Natural killer cell (primary cell): ENCODE results near the gene SMO. TPM values are rescaled to one million over a fixed set of nuclear protein-coding genes. Genes with fewer than 3 reads are reported as not detected.
"Not testable (repeated sequence)": the region's sequence is repeated elsewhere in the genome, so short reads cannot be mapped to it uniquely, and the experiment has no call there.

Source experiments
- ATAC-seq, 3 donors: fragments of 150-1000 bp in 2 of 3; fragments of 200-7000 bp in 1 of 3; cut with Tn5 transposase; 1 replicate in 1 of 3; 2 replicates in 2 of 3; pipeline ENCODE4 v1.10.0; 2021; ENCODE audit warnings: mild to moderate bottlenecking in 2 of 3, moderate library complexity in 2 of 3
- DNase-seq, 2 donors: peaks; one replicate each; pipeline versions ENCODE4 v3.0.0 to v3.0.0-alpha.2; 2013 to 2021; ENCODE audit warnings: mixed read lengths in 1 of 2
- H3K27ac ChIP-seq: one replicate; pipeline ENCODE4 v1.5.1; 2013; ENCODE audit warnings: mild to moderate bottlenecking, low read length
- H3K27me3 ChIP-seq: one replicate; pipeline ENCODE4 v1.6.1; 2013; ENCODE audit warnings: low read length; ENCODE audit not compliant: control insufficient read depth, insufficient read depth
- H3K36me3 ChIP-seq: one replicate; pipeline ENCODE4 v1.6.1; 2013; ENCODE audit warnings: low read length; ENCODE audit not compliant: control insufficient read depth, insufficient read depth
- H3K4me1 ChIP-seq: one replicate; pipeline ENCODE4 v1.6.1; 2013; ENCODE audit warnings: low read length; ENCODE audit not compliant: control insufficient read depth, insufficient read depth
- H3K4me3 ChIP-seq: one replicate; pipeline ENCODE4 v1.5.1; 2013; ENCODE audit warnings: low read length
- H3K9me3 ChIP-seq: one replicate; pipeline ENCODE4 v1.6.1; 2013; ENCODE audit warnings: low read length; ENCODE audit not compliant: control insufficient read depth, insufficient read depth
- H3K27ac Mint-ChIP-seq, 2 donors: one replicate each; pipeline ENCODE4 v1.8.0; 2022; ENCODE audit warnings: mild to moderate bottlenecking in 2 of 2, mixed read lengths in 2 of 2, moderate library complexity in 1 of 2
- H3K27me3 Mint-ChIP-seq, 2 donors: one replicate each; pipeline ENCODE4 v1.8.0; 2022; ENCODE audit warnings: low read depth in 2 of 2, mixed read lengths in 2 of 2
- H3K36me3 Mint-ChIP-seq: one replicate; pipeline ENCODE4 v1.8.0; 2022; ENCODE audit warnings: mixed read lengths
- H3K4me1 Mint-ChIP-seq, 2 donors: one replicate each; pipeline ENCODE4 v1.8.0; 2022; ENCODE audit warnings: mixed read lengths in 2 of 2
- H3K4me3 Mint-ChIP-seq: one replicate; pipeline ENCODE4 v1.8.0; 2022; ENCODE audit warnings: mild to moderate bottlenecking, moderate library complexity, mixed read lengths
- H3K9me3 Mint-ChIP-seq, 2 donors: one replicate each; pipeline ENCODE4 v1.8.0; 2022; ENCODE audit warnings: mixed read lengths in 2 of 2
- CTCF ChIP-seq: fragments of 200-600 bp; IDR thresholded peaks from one replicate; pipeline ENCODE4 v1.8.0; 2022; ENCODE audit warnings: antibody characterized with exemption
- WGBS: methylation state at CpG from one replicate; pipeline ENCODE4 v1.1.7; 2013; ENCODE audit warnings: missing lambda C conversion rate; ENCODE audit not compliant: insufficient coverage; 5-methylcytosine and 5-hydroxymethylcytosine counted together
- intact Hi-C: fragments of 100-400 bp; cut with micrococcal nuclease; formaldehyde crosslinking; loops from one replicate; pipeline ENCODE4 v1.14.2; 2022
- total RNA-seq, 4 donors: library from RNA; stranded (reverse); fragments of 120-200 nt in 1 of 4; gene quantifications; one replicate each; pipeline versions ENCODE4 v1.2.3 to v1.2.4, GENCODE V29; 2013 to 2022

Gene SMO
- total RNA-seq, 3 donors from 2014 or later (not counting 1 experiment from before 2014, with no cell fraction given) = 0.09 to 0.50 (median 0.50) TPM

GRCh38 chr7:129218514-129219062, 30.2 kb downstream of the SMO start:
- no peaks in the 10 kb centered on the region for H3K9me3 ChIP-seq
- H3K27me3 Mint-ChIP-seq = peaks cover 6 to 8% of the 10 kb centered on the region in 2 donors
- H3K27me3 ChIP-seq = no peaks in the 10 kb centered on the region
- H3K9me3 Mint-ChIP-seq = no peaks in the 10 kb centered on the region
- H3K36me3 Mint-ChIP-seq = no peaks in the 10 kb centered on the region
- DNase-seq (peak; percentile 76 to 90), ATAC-seq (peak; percentile 88 to 98 (median 98))
- H3K36me3 ChIP-seq = no peaks in the 10 kb centered on the region
- no peak overlapping the region for H3K27ac ChIP-seq
- intact Hi-C loops = loop anchor here (1.0 kb wide), 3 partner anchors 53 to 254 kb away; no protein-coding TSS in a partner anchor
- H3K4me3 Mint-ChIP-seq = no peak overlapping the region
- peak; percentile 91 for TF ChIP-seq CTCF
- no peaks in the 10 kb centered on the region for H3K4me1 ChIP-seq
- no peak overlapping the region for H3K27ac Mint-ChIP-seq
- H3K4me3 ChIP-seq = no peak overlapping the region
- WGBS = 13% methylated on average over 9 of the region's 9 CpGs
- H3K4me1 Mint-ChIP-seq = no peaks in the 10 kb centered on the region

- H3K36me3 ChIP-seq, intact Hi-C loops, H3K27me3 Mint-ChIP-seq, H3K4me1 ChIP-seq, H3K27me3 ChIP-seq, H3K4me1 Mint-ChIP-seq, H3K27ac Mint-ChIP-seq, H3K36me3 Mint-ChIP-seq, DNase-seq, H3K4me3 ChIP-seq, ATAC-seq, H3K27ac ChIP-seq, H3K4me3 Mint-ChIP-seq, H3K9me3 Mint-ChIP-seq, H3K9me3 ChIP-seq: not testable (repeated sequence)
- WGBS = 92% methylated on average over 4 of the region's 4 CpGs
Measured at GRCh38 chr7:129219166-129219565, 30.7 kb downstream of the SMO start.

GRCh38 chr7:129222064-129222463, 33.6 kb downstream of the SMO start:
- no peak overlapping the region for H3K4me3 ChIP-seq
- no peak for TF ChIP-seq CTCF
- intact Hi-C loops = no loop called here
- H3K36me3 Mint-ChIP-seq = no peaks in the 10 kb centered on the region
- 11% methylated on average over 4 of the region's 4 CpGs for WGBS
- no peak overlapping the region for H3K4me3 Mint-ChIP-seq
- peaks cover 21% of the 10 kb centered on the region in 2 donors for H3K4me1 Mint-ChIP-seq
- ATAC-seq (no peak), DNase-seq (peak in 1 of 2 donors; percentile 35)
- no peaks in the 10 kb centered on the region for H3K27me3 ChIP-seq
- no peak overlapping the region for H3K27ac ChIP-seq
- peaks cover 6% of the 10 kb centered on the region for H3K4me1 ChIP-seq
- peaks cover 0 to 4% of the 10 kb centered on the region in 2 donors for H3K27me3 Mint-ChIP-seq
- no peaks in the 10 kb centered on the region for H3K9me3 Mint-ChIP-seq
- no peaks in the 10 kb centered on the region for H3K9me3 ChIP-seq
- H3K27ac Mint-ChIP-seq = no peak overlapping the region
- H3K36me3 ChIP-seq = no peaks in the 10 kb centered on the region

- TF ChIP-seq CTCF = no peak
- Mint-ChIP-seq H3K4me3 (peak within 1 kb of the TSS; percentile 99), H3K9me3 (no peaks in the 10 kb centered on the region), H3K27me3 (no peaks in the 10 kb centered on the region), H3K36me3 (no peaks in the 10 kb centered on the region), H3K27ac (peak within 1 kb of the TSS; percentile 97 to 98), H3K4me1 (peaks cover 21% of the 10 kb centered on the region in 2 donors)
- Histone ChIP-seq H3K36me3 (no peaks in the 10 kb centered on the region), H3K27ac (peak within 1 kb of the TSS; percentile 97), H3K27me3 (no peaks in the 10 kb centered on the region), H3K9me3 (no peaks in the 10 kb centered on the region), H3K4me3 (peak within 1 kb of the TSS; percentile 94), H3K4me1 (peaks cover 6% of the 10 kb centered on the region)
- intact Hi-C loops = no loop called here
- peak; percentile 90 to 97 for DNase-seq
- peak; percentile 91 to 99 (median 93) for ATAC-seq
- under 1% methylated on average over 62 of the region's 63 CpGs for WGBS
Measured at GRCh38 chr7:129224251-129225205, 36.1 kb downstream of the SMO start, which contains the start of gene AHCYL2. AHCYL2 (plus strand) TSS chr7:129225030.
